ENCODE results near the gene ARL5A. TPM values are rescaled to one million over a fixed set of nuclear protein-coding genes. Genes with fewer than 3 reads are reported as not detected.

The ARL5A gene
- total RNA-seq, 1 donor from 2014 or later, result 63.2 TPM

DNA sequence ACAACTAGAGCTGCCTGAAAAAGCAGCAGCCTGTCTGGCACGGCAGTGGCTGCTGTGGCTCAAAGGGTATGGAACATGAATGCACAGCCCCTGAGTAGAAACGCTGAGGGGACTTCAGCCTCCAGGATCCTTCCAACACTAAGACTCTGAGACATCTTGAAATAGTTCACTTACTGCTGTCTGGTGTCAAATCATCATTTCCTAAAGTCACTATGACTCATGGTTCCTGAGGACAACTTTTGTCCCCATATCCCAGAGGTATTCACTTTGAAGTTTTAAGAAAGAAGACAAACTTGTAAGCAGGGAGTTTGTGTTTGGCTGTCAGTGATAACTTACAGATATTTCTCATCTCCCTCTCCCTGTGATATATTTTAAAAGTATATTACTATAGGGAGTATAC lies 60.7 kb downstream of the ARL5A start:
- no peak for TF ChIP-seq CTCF (conservative IDR thresholded peaks at IDR 0.05)
- Mint-ChIP-seq H3K27ac (ENCODE audit: unreplicated experiment) (no peak overlapping the region), H3K36me3 (ENCODE audit: low read depth) (peaks cover 10% of the 10 kb centered on the region), H3K4me1 (peaks cover 18% of the 10 kb centered on the region), H3K4me3 (no peak overlapping the region), H3K27me3 (ENCODE audit: low read depth) (no peaks in the 10 kb centered on the region), H3K9me3 (no peaks in the 10 kb centered on the region)
- no peak for DNase-seq (ENCODE audit: low read depth, low spot score)

- DNase-seq (ENCODE audit: low read depth, low spot score), result no peak
- no peak overlapping the region for H3K4me3 Mint-ChIP-seq
- no peak overlapping the region for H3K27ac Mint-ChIP-seq (ENCODE audit: unreplicated experiment)
- peaks cover 18% of the 10 kb centered on the region for H3K4me1 Mint-ChIP-seq
- TF ChIP-seq CTCF (conservative IDR thresholded peaks at IDR 0.05), result no peak
- H3K27me3 Mint-ChIP-seq (ENCODE audit: low read depth), result no peaks in the 10 kb centered on the region
- H3K9me3 Mint-ChIP-seq, result no peaks in the 10 kb centered on the region
- H3K36me3 Mint-ChIP-seq (ENCODE audit: low read depth), result peaks cover 8% of the 10 kb centered on the region
Observed at GRCh38 chr2:151766437-151767153, 61.6 kb downstream of the ARL5A start.

DNA sequence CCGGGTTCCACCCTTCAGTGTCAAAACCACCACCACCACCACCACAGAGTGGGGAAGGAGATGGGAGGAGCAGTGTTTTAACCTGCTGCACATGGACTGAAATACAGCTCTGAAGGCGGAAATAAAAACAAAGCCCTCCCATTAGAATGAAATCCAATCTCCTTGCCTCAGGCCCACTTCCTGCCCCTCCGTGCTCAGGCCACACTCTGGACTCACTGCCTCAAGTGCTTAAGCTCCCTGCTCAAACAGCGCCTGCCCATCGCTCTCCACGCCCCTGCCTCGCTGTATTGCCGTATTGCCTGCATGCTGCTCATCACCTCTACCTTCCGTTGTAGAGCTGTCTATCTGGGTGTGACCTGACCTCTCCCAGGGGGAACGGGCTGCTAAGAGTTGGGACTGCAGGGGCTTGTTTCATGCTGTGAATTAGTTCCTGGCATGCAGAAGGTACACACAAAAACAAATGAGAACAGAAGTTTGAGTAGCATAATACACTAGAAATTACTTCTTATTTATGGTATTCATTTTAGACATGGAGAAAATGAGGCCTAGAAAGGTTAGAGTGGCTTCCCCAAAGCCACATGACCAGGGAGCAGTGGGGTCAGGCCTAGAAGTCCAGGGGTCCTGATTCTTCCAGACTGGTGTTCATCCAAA lies 62.3 kb downstream of the ARL5A start:
- H3K27ac Mint-ChIP-seq (ENCODE audit: unreplicated experiment), result no peak overlapping the region
- no peak for DNase-seq (ENCODE audit: low read depth, low spot score)
- TF ChIP-seq CTCF (conservative IDR thresholded peaks at IDR 0.05), result no peak
- peaks cover 8% of the 10 kb centered on the region for H3K36me3 Mint-ChIP-seq (ENCODE audit: low read depth)
- no peaks in the 10 kb centered on the region for H3K27me3 Mint-ChIP-seq (ENCODE audit: low read depth)
- no peak overlapping the region for H3K4me3 Mint-ChIP-seq
- H3K9me3 Mint-ChIP-seq, result no peaks in the 10 kb centered on the region
- peaks cover 18% of the 10 kb centered on the region for H3K4me1 Mint-ChIP-seq

DNA sequence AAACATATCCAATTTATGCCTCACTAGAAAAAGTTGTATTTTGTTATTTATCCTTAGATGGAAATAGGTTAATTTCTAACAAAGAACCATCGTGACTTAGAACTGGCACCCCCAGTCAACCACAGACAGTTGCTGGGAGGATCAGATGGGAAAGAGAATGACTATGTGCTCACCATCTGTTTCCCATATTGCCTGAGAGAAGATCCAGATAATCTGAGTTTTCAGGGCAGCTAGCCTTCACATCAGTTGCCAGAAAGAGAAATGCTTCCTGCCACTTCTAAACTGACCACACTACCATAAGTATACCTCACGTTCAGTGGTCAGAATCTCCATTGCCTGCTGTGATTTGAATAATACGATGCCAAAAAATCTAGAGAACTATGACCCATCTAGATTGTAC lies 65.5 kb downstream of the ARL5A start:
- no peaks in the 10 kb centered on the region for H3K27me3 Mint-ChIP-seq (ENCODE audit: low read depth)
- peaks cover 23% of the 10 kb centered on the region for H3K4me1 Mint-ChIP-seq
- no peak overlapping the region for H3K4me3 Mint-ChIP-seq
- peaks cover 6% of the 10 kb centered on the region for H3K36me3 Mint-ChIP-seq (ENCODE audit: low read depth)
- H3K9me3 Mint-ChIP-seq, result no peaks in the 10 kb centered on the region
- H3K27ac Mint-ChIP-seq (ENCODE audit: unreplicated experiment), result no peak overlapping the region
- no peak for DNase-seq (ENCODE audit: low read depth, low spot score)
- TF ChIP-seq CTCF (conservative IDR thresholded peaks at IDR 0.05), result no peak

DNA sequence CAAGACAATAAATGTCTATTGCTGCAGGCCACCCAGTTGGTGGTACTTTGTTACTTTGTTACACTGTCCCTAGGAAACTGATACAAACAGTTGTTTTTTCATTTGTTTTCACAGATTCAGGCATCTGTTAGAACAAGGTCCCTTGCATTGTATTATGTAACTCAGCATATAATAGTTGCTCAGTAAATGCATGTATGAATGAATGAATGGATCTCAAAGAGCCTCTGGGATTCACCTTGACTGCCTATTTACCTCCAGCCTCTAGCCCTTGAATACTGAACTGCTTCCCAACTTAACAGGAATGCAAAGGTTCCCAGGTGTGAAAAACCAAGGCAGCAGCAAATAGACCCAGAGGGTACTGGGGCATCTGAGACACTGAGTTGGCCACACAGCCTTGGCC lies 66.5 kb downstream of the ARL5A start:
- no peaks in the 10 kb centered on the region for H3K27me3 Mint-ChIP-seq (ENCODE audit: low read depth)
- no peaks in the 10 kb centered on the region for H3K9me3 Mint-ChIP-seq
- TF ChIP-seq CTCF (conservative IDR thresholded peaks at IDR 0.05), result no peak
- DNase-seq (ENCODE audit: low read depth, low spot score), result no peak
- peaks cover 6% of the 10 kb centered on the region for H3K36me3 Mint-ChIP-seq (ENCODE audit: low read depth)
- H3K4me1 Mint-ChIP-seq, result peaks cover 20% of the 10 kb centered on the region
- H3K4me3 Mint-ChIP-seq, result no peak overlapping the region
- no peak overlapping the region for H3K27ac Mint-ChIP-seq (ENCODE audit: unreplicated experiment)
